AG10803 (cell line): Measurements from ENCODE around the gene LRRC40.
A peak's percentile ranks its signal among the peaks of the same experiment; 100 is the strongest.
"Not testable (repeated sequence)": the region's sequence is repeated elsewhere in the genome, so short reads cannot be mapped to it uniquely, and the experiment has no call there.

Source experiments
- DNase-seq: peaks from one replicate; pipeline ENCODE4 v3.0.0; 2010; ENCODE audit warnings: low read depth
- H3K4me3 ChIP-seq: 2 replicates; pipeline ENCODE4 v1.5.1; 2011; ENCODE audit warnings: mild to moderate bottlenecking, low read length, control low read depth
- CTCF ChIP-seq: conservative IDR thresholded peaks from 2 replicates; pipeline ENCODE4 v1.5.1; 2011; ENCODE audit warnings: mild to moderate bottlenecking, low read length, control low read depth, inconsistent platforms

LRRC40 gene

DNA sequence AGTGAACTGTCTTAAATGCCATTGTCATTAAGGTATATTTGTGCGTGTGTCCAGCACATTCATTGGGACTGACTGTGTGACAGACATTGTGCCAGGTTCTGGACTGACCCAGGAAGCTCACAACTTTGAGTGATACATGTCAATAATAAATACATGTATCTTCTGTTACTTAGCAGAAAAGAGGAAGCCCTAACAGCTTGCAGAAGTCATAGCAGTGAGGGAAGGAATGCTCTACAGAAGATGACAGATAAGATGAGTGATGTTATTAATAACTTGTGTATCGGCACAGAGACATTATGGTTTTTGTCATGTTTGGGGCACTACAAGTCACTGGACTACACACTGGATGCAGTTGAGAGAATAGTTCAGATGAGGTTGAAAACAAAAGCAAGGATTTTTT, 14.6 kb upstream of the LRRC40 start:
- no peak for DNase-seq
- no peak overlapping the region for H3K4me3 ChIP-seq
- TF ChIP-seq CTCF: no peak

DNA sequence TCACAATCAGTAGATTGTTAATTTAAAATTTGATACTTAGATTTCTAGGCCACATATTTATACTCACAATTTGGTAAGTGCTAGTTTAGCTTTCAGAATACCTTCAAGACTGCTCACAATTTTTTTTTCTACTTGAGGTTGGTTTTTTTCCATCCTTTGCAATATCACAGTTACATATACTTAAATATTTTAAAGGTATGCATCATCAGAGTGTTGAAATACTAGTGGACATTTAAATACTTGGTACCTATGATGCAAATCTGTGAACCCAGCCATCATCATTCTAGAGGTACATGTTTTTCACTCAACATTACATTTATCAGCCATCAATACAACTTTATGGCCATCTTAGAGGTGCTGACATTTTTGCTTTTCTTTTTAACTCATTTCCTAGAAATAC, 6.2 kb upstream of the LRRC40 start:
- H3K4me3 ChIP-seq: no peak overlapping the region
- no peak for TF ChIP-seq CTCF
- peak; percentile 8 for DNase-seq

DNA sequence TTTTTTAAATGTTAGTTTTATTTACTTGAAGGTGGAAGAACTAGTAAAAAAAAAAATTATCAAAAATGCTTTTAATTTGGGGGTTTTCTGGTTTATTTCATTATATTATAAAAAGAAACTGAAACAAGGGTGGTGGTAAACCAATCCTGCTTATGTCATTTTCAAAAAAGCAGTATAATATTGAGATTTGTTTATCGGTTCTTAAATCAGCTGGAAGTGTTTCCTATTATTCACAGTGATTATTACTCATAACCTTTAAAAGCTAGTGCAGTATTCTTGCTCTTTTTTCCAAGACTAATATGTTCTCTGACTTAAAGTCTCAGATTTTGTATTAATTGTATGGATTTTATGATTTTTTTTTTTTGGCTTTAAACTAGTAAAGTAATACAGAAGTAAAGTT, 5.4 kb upstream of the LRRC40 start:
- H3K4me3 ChIP-seq: no peak overlapping the region
- no peak for TF ChIP-seq CTCF

DNA sequence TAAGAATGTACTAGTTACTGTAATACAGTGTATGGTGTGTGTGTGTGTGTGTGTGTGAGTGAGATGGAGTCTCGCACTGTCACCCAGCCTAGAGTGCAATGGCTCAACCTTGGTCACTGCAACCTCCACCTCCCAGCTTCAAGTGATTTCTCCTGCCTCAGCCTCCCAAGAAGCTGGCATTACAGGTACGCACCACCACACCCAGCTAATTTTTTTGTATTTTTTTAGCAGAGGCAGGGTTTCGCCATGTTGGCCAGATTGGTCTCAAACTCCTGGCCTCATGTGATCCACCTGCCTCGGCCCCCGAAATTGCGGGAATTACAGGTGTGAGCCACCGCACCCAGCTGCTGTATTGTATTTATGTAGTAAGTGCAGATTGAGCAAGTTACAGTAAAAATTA, 2.9 kb upstream of the LRRC40 start:
- no peak overlapping the region for H3K4me3 ChIP-seq
- no peak for DNase-seq

More for the DNA sequence above, 5.4 kb upstream of the LRRC40 start:
- DNase-seq: no peak

DNA sequence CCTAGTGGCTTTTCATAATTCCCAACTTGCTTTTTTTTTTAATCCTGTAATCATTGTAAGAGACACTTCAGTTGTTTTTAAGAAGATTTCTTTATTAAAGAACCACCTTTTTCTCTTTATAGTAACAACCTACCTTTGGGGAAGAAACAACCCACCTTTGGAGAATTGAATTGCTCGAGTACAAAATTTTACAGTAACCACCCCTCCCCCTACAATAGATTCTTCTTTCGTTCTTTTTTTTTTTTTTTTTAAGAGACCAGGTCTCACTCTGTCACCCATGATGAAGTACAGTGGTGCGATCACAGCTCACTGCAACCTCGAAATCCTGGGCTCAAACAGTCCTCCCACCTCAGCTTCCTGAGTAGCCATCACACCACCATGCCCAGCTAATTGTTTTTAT, 2.1 kb upstream of the LRRC40 start:
- no peak for DNase-seq
- TF ChIP-seq CTCF: no peak
- H3K4me3 ChIP-seq: no peak overlapping the region

More for the DNA sequence above, 2.9 kb upstream of the LRRC40 start:
- TF ChIP-seq CTCF: no peak

GRCh38 chr1:70206833-70207232, 1.5 kb upstream of the LRRC40 start:
- H3K4me3 ChIP-seq: peak overlapping the region; percentile 82
- not testable (repeated sequence) for DNase-seq

DNA sequence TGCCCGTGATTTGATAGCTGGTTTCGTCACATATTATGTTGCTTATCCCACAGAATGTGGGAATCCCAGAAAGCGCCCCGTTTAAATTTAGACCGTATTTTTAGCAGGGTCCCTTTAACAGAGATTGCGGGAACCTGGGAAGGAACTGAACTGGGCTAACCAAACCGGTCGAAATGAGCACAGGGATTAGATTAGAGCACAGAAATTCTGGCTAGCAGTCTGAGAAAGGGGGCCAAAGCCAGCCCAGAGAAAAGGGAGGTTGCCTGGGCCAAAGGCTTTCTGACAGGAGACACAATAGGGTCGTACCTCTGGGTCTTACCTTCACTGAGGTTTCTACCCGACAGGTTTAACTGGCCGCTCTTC, 327 bp downstream of the LRRC40 start:
- DNase-seq: no peak

More for the DNA sequence above, 327 bp downstream of the LRRC40 start:
- H3K4me3 ChIP-seq: peak overlapping the region; percentile 82
- TF ChIP-seq CTCF: no peak
